ENCODE results near the gene FOLR2. TPM values are rescaled to one million over a fixed set of nuclear protein-coding genes. Genes with fewer than 3 reads are reported as not detected.

FOLR2 gene
- total RNA-seq, 1 experiment from 2014 or later: not detected

GRCh38 chr11:72231396-72232259 is 15.0 kb downstream of the FOLR2 start:
- ATAC-seq: no peak
- H3K36me3 ChIP-seq (ENCODE audit: control insufficient read depth in 1 of 2, insufficient read depth in 2 of 2, low read length in 2 of 2): peaks cover 9 to 26% of the 10 kb centered on the region in 2 experiments; a peak in 3 of 4 replicates
- RAD21 ChIA-PET (ENCODE audit: low non-redundant PET in 1 of 2, low total read pairs in 2 of 2, uncharacterized antibody in 2 of 2, unreplicated experiment in 2 of 2): no interaction called here

More at GRCh38 chr11:72231396-72232259, 15.0 kb downstream of the FOLR2 start:
- Histone ChIP-seq H2AFZ (ENCODE audit: low read depth, low read length, poor library complexity, severe bottlenecking) (no peak overlapping the region), H3K9me3 (ENCODE audit: control insufficient read depth in 1 of 2, insufficient read depth in 1 of 2, low read depth in 1 of 2, low read length in 2 of 2) (no peaks in the 10 kb centered on the region), H3K9me2 (ENCODE audit: insufficient read depth) (no peaks in the 10 kb centered on the region), H3K27me3 (ENCODE audit: insufficient read depth, low read length) (no peaks in the 10 kb centered on the region), H3K4me1 (ENCODE audit: control insufficient read depth in 1 of 2, insufficient read depth in 2 of 2, low read length in 2 of 2) (peaks cover 0 to 9% of the 10 kb centered on the region in 2 experiments; a peak in 1 of 4 replicates), H3K79me2 (ENCODE audit: insufficient read depth, low read length) (no peaks in the 10 kb centered on the region), H4K20me1 (ENCODE audit: insufficient read depth) (no peaks in the 10 kb centered on the region), H3K4me2 (ENCODE audit: low read length) (no peak overlapping the region), H3K27ac (ENCODE audit: low read depth, low read length) (no peak overlapping the region), H3K9ac (ENCODE audit: low read length) (no peak overlapping the region), H3K4me3 (replicated peaks in 1 of 2; ENCODE audit: low read depth in 1 of 2, low read length in 2 of 2) (no peak overlapping the region)
- CTCF ChIA-PET: no interaction called here
- TF ChIP-seq ELF1 (IDR thresholded peaks at IDR 0.05; ENCODE audit: borderline replicate concordance, low read depth) (no peak), EZH2phosphoT487 (IDR thresholded peaks at IDR 0.05; ENCODE audit: borderline replicate concordance) (no peak), ZBTB33 (IDR thresholded peaks at IDR 0.05; ENCODE audit: extremely low read depth, insufficient replicate concordance, low read length) (no peak), POLR2AphosphoS5 (IDR thresholded peaks at IDR 0.05; ENCODE audit: low read depth, low read length) (no peak), SRF (IDR thresholded peaks at IDR 0.05; ENCODE audit: low read depth) (no peak), ZFX (IDR thresholded peaks at IDR 0.05) (no peak), SIN3A (IDR thresholded peaks at IDR 0.05; ENCODE audit: low read depth) (no peak), FOSL1 (IDR thresholded peaks at IDR 0.05; ENCODE audit: low read depth) (no peak), TCF7L2 (IDR thresholded peaks at IDR 0.05; ENCODE audit: borderline replicate concordance, extremely low read depth, insufficient read depth, insufficient read length) (no peak), EGR1 (IDR thresholded peaks at IDR 0.05; ENCODE audit: low read depth) (no peak), REST (IDR thresholded peaks at IDR 0.05; ENCODE audit: low read depth) (no peak), POLR2A (IDR thresholded peaks at IDR 0.05; ENCODE audit: borderline replicate concordance, extremely low read depth, insufficient read depth, insufficient read length) (no peak), CEBPB (IDR thresholded peaks at IDR 0.05; ENCODE audit: low read depth) (no peak), ZNF274 (IDR thresholded peaks at IDR 0.05; ENCODE audit: low read depth, low read length) (no peak), JUND (IDR thresholded peaks at IDR 0.05) (no peak), CBX3 (IDR thresholded peaks at IDR 0.05; ENCODE audit: low read depth) (no peak)
- TF ChIP-seq, protein P1, sequence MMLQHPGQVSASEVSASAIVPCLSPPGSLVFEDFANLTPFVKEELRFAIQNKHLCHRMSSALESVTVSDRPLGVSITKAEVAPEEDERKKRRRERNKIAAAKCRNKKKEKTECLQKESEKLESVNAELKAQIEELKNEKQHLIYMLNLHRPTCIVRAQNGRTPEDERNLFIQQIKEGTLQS (IDR thresholded peaks at IDR 0.05): no peak
- TF ChIP-seq, protein P2, sequence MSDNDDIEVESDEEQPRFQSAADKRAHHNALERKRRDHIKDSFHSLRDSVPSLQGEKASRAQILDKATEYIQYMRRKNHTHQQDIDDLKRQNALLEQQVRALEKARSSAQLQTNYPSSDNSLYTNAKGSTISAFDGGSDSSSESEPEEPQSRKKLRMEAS (IDR thresholded peaks at IDR 0.05): no peak
- TF ChIP-seq, protein P3, sequence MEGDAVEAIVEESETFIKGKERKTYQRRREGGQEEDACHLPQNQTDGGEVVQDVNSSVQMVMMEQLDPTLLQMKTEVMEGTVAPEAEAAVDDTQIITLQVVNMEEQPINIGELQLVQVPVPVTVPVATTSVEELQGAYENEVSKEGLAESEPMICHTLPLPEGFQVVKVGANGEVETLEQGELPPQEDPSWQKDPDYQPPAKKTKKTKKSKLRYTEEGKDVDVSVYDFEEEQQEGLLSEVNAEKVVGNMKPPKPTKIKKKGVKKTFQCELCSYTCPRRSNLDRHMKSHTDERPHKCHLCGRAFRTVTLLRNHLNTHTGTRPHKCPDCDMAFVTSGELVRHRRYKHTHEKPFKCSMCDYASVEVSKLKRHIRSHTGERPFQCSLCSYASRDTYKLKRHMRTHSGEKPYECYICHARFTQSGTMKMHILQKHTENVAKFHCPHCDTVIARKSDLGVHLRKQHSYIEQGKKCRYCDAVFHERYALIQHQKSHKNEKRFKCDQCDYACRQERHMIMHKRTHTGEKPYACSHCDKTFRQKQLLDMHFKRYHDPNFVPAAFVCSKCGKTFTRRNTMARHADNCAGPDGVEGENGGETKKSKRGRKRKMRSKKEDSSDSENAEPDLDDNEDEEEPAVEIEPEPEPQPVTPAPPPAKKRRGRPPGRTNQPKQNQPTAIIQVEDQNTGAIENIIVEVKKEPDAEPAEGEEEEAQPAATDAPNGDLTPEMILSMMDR (IDR thresholded peaks at IDR 0.05 in 2 of 3, conservative IDR thresholded peaks at IDR 0.05 in 1 of 3; ENCODE audit: borderline replicate concordance in 1 of 3, insufficient read depth in 1 of 3, low read depth in 2 of 3, low read length in 2 of 3): no peak
- POLR2A ChIA-PET: no interaction called here
- intact Hi-C loops (cut with micrococcal nuclease): no loop called here
- no peak for DNase-seq (ENCODE audit: low read depth, low spot score)
- no TSS peak for BruUV-seq (replicated peaks)
